ENCODE results near the gene NAB2. TPM values are rescaled to one million over a fixed set of nuclear protein-coding genes. Genes with fewer than 3 reads are reported as not detected.

NAB2 gene
- total and polyA plus RNA-seq, 2 of the 8 experiments (the other 6 are each of a cell fraction or from before 2014, with no cell fraction given), result 20.9 to 23.5 TPM

GRCh38 chr12:57088354-57089270, at the start of gene NAB2 (continued):
- TF ChIP-seq RXRA (IDR thresholded peaks at IDR 0.05; ENCODE audit: insufficient read depth, low read depth, low read length), result no peak
- TF ChIP-seq CTBP2 (IDR thresholded peaks at IDR 0.05; ENCODE audit: borderline replicate concordance, insufficient read depth, insufficient read length, low read length), result no peak
- no peak for TF ChIP-seq CTCF (IDR thresholded peaks at IDR 0.05; ENCODE audit: control extremely low read depth in 1 of 3, insufficient read depth in 1 of 3, low read depth in 1 of 3, low read length in 3 of 3)
- peak; percentile 69 for TF ChIP-seq BACH1 (IDR thresholded peaks at IDR 0.05; ENCODE audit: low read length)
- TF ChIP-seq TEAD4 (IDR thresholded peaks at IDR 0.05; ENCODE audit: low read depth, low read length), result no peak
- no peak for TF ChIP-seq POU5F1 (IDR thresholded peaks at IDR 0.05; ENCODE audit: low read depth, low read length)
- 0 out of 2 replicates have a peak, but pooled peaks have one; percentile 15 for TF ChIP-seq TCF12 (IDR thresholded peaks at IDR 0.05; ENCODE audit: low read depth, low read length)
- TF ChIP-seq SIRT6 (IDR thresholded peaks at IDR 0.05; ENCODE audit: low read length), result no peak
- no peak for TF ChIP-seq BRCA1 (IDR thresholded peaks at IDR 0.05; ENCODE audit: low read depth, low read length)
- TF ChIP-seq GABPA (IDR thresholded peaks at IDR 0.05; ENCODE audit: borderline replicate concordance, insufficient read depth, low read length), result no peak
- TF ChIP-seq JUN (IDR thresholded peaks at IDR 0.05; ENCODE audit: low read depth, low read length), result no peak
- TF ChIP-seq BCL11A (IDR thresholded peaks at IDR 0.05; ENCODE audit: low read depth in 2 of 2, low read length in 2 of 2), result no peak
- no peak; the same call in 1 of the 2 replicates for TF ChIP-seq SUZ12 (IDR thresholded peaks at IDR 0.05; ENCODE audit: low read length)
- no peak for TF ChIP-seq ASH2L (IDR thresholded peaks at IDR 0.05; ENCODE audit: low read length)
- TF ChIP-seq GTF2F1 (IDR thresholded peaks at IDR 0.05; ENCODE audit: borderline replicate concordance, low read depth, low read length), result no peak
- TF ChIP-seq PHF8 (conservative IDR thresholded peaks at IDR 0.05; ENCODE audit: low read depth, low read length), result peak; percentile 41; the same call in 1 of the 2 replicates
- TF ChIP-seq SP2 (IDR thresholded peaks at IDR 0.05; ENCODE audit: low read length), result no peak
- TF ChIP-seq HDAC6 (IDR thresholded peaks at IDR 0.05; ENCODE audit: low read depth, low read length), result no peak
- TF ChIP-seq FOSL1 (IDR thresholded peaks at IDR 0.05; ENCODE audit: insufficient read depth, low read depth, low read length), result no peak
- peak; percentile 31; the same call in 1 of the 2 replicates for TF ChIP-seq TBP (IDR thresholded peaks at IDR 0.05; ENCODE audit: low read depth, low read length)
- TF ChIP-seq EZH2 (IDR thresholded peaks at IDR 0.05; ENCODE audit: low read depth, low read length, severe bottlenecking), result no peak
